H9 (cell line): ENCODE measurements around the gene ANKRD39. TPM values are rescaled to one million over a fixed set of nuclear protein-coding genes. Genes with fewer than 3 reads are reported as not detected.

Experiments
- DNase-seq: peaks from one replicate; pipeline ENCODE4 v3.0.0-alpha.2; 2017
- H2AFZ ChIP-seq: one replicate; pipeline ENCODE4 v1.6.1; 2013; ENCODE audit warnings: mild to moderate bottlenecking, low read length, control low read depth, moderate library complexity
- H2AK5ac ChIP-seq: 2 replicates; pipeline ENCODE4 v1.6.1; 2013; ENCODE audit warnings: low read length, control low read depth, mixed read lengths; ENCODE audit not compliant: insufficient read length
- H2BK120ac ChIP-seq: one replicate; pipeline ENCODE4 v1.6.1; 2013; ENCODE audit warnings: low read depth, mild to moderate bottlenecking, low read length, control low read depth, inconsistent platforms; ENCODE audit not compliant: poor library complexity, severe bottlenecking
- H2BK12ac ChIP-seq: 2 replicates; pipeline ENCODE4 v1.6.1; 2013; ENCODE audit warnings: low read length, control low read depth, mixed read lengths, low read depth; ENCODE audit not compliant: insufficient read length
- H2BK15ac ChIP-seq: 2 replicates; pipeline ENCODE4 v1.6.1; 2013; ENCODE audit warnings: low read depth, low read length, control low read depth
- H2BK20ac ChIP-seq: one replicate; pipeline ENCODE4 v1.6.1; 2013; ENCODE audit warnings: low read depth, mild to moderate bottlenecking, low read length, control low read depth, inconsistent platforms; ENCODE audit not compliant: poor library complexity, severe bottlenecking
- H2BK5ac ChIP-seq: 2 replicates; pipeline ENCODE4 v1.6.1; 2013; ENCODE audit warnings: low read length, control low read depth, mixed read lengths; ENCODE audit not compliant: insufficient read length
- H3K14ac ChIP-seq: 2 replicates; pipeline ENCODE4 v1.6.1; 2013; ENCODE audit warnings: low read length, control low read depth; ENCODE audit not compliant: insufficient read depth
- H3K18ac ChIP-seq: 2 replicates; pipeline ENCODE4 v1.6.1; 2013; ENCODE audit warnings: low read depth, mild to moderate bottlenecking, mixed read lengths, low read length, control low read depth; ENCODE audit not compliant: insufficient read length
- H3K23ac ChIP-seq: 2 replicates; pipeline ENCODE4 v1.6.1; 2013; ENCODE audit warnings: low read length, control low read depth, mixed read lengths, low read depth; ENCODE audit not compliant: insufficient read length
- H3K23me2 ChIP-seq: 2 replicates; pipeline ENCODE4 v1.6.1; 2013; ENCODE audit warnings: low read depth, mild to moderate bottlenecking, mixed read lengths, low read length, control low read depth; ENCODE audit not compliant: insufficient read length, poor library complexity, severe bottlenecking
- H3K27ac ChIP-seq: 2 replicates; pipeline ENCODE4 v1.5.1; 2013; ENCODE audit warnings: low read length, control low read depth, mixed read lengths, low read depth; ENCODE audit not compliant: insufficient read length
- H3K27me3 ChIP-seq: 2 replicates; pipeline ENCODE4 v1.6.1; 2013; ENCODE audit warnings: low read length, control low read depth, inconsistent platforms; ENCODE audit not compliant: insufficient read depth
- H3K4ac ChIP-seq: 2 replicates; pipeline ENCODE4 v1.6.1; 2013; ENCODE audit warnings: low read depth, mild to moderate bottlenecking, control low read depth, inconsistent platforms, low read length, moderate library complexity
- H3K4me1 ChIP-seq: 2 replicates; pipeline ENCODE4 v1.6.1; 2013; ENCODE audit warnings: low read length, control low read depth, inconsistent platforms; ENCODE audit not compliant: insufficient read depth
- H3K4me2 ChIP-seq: 2 replicates; pipeline ENCODE4 v1.6.1; 2013; ENCODE audit warnings: low read length, control low read depth, mixed read lengths; ENCODE audit not compliant: insufficient read length, insufficient read depth
- H3K56ac ChIP-seq: 2 replicates; pipeline ENCODE4 v1.6.1; 2013; ENCODE audit warnings: low read depth, mild to moderate bottlenecking, mixed read lengths, low read length, control low read depth; ENCODE audit not compliant: insufficient read length
- H3K79me1 ChIP-seq: 2 replicates; pipeline ENCODE4 v1.6.1; 2013; ENCODE audit warnings: low read depth, mild to moderate bottlenecking, moderate library complexity, low read length, control low read depth, inconsistent platforms; ENCODE audit not compliant: insufficient read depth, poor library complexity, severe bottlenecking
- H3K79me2 ChIP-seq: 2 replicates; pipeline ENCODE4 v1.6.1; 2013; ENCODE audit warnings: low read length, control low read depth, inconsistent platforms; ENCODE audit not compliant: insufficient read depth
- H3K9ac ChIP-seq: 2 replicates; pipeline ENCODE4 v1.6.1; 2013; ENCODE audit warnings: low read length, control low read depth, mixed read lengths; ENCODE audit not compliant: insufficient read length; ENCODE audit errors: extremely low read depth
- H3K9me3 ChIP-seq: one replicate; pipeline ENCODE4 v1.6.1; 2013; ENCODE audit warnings: low read depth, low read length, inconsistent platforms; ENCODE audit not compliant: control insufficient read depth
- H3T11ph ChIP-seq: one replicate; pipeline ENCODE4 v1.6.1; 2013; ENCODE audit warnings: mild to moderate bottlenecking, low read length, control low read depth, inconsistent platforms
- H4K20me1 ChIP-seq: one replicate; pipeline ENCODE4 v1.6.1; 2013; ENCODE audit not compliant: control insufficient read depth, insufficient read length, insufficient read depth
- H4K5ac ChIP-seq: 2 replicates; pipeline ENCODE4 v1.6.1; 2013; ENCODE audit warnings: low read depth, mild to moderate bottlenecking, mixed read lengths, low read length, control low read depth; ENCODE audit not compliant: insufficient read length
- H4K8ac ChIP-seq: replicated peaks from 2 replicates; pipeline ENCODE4 v1.6.1; 2013; ENCODE audit warnings: low read length, control low read depth, mixed read lengths, low read depth; ENCODE audit not compliant: insufficient read length
- H4K91ac ChIP-seq: 2 replicates; pipeline ENCODE4 v1.6.1; 2013; ENCODE audit warnings: low read depth, mild to moderate bottlenecking, moderate library complexity, mixed read lengths, low read length, control low read depth; ENCODE audit not compliant: insufficient read length
- H3K27ac Mint-ChIP-seq, 3 experiments: 2 replicates in 2 of 3; 3 replicates in 1 of 3; pipeline ENCODE4 v1.8.0; 2020 to 2021; ENCODE audit warnings: mixed read lengths in 3 of 3, mild to moderate bottlenecking in 1 of 3, moderate library complexity in 1 of 3
- H3K27me3 Mint-ChIP-seq: 2 replicates; pipeline ENCODE4 v1.8.0; 2021; ENCODE audit warnings: low read depth, mild to moderate bottlenecking, moderate library complexity, mixed read lengths
- H3K36me3 Mint-ChIP-seq, 3 experiments: 2 replicates in 2 of 3; 3 replicates in 1 of 3; pipeline ENCODE4 v1.8.0; 2020 to 2021; ENCODE audit warnings: low read depth in 3 of 3, mixed read lengths in 3 of 3; ENCODE audit not compliant: insufficient read depth in 1 of 3
- H3K4me1 Mint-ChIP-seq, 2 experiments: 2 replicates each; pipeline ENCODE4 v1.8.0; 2020; ENCODE audit warnings: mixed read lengths in 2 of 2
- H3K4me3 Mint-ChIP-seq, 2 experiments: 2 replicates in 1 of 2; 3 replicates in 1 of 2; pipeline ENCODE4 v1.8.0; 2020 to 2021; ENCODE audit warnings: mild to moderate bottlenecking in 2 of 2, mixed read lengths in 2 of 2, moderate library complexity in 1 of 2
- H3K9me3 Mint-ChIP-seq, 2 experiments: 2 replicates in 1 of 2; 3 replicates in 1 of 2; pipeline ENCODE4 v1.8.0; 2020; ENCODE audit warnings: mild to moderate bottlenecking in 2 of 2, mixed read lengths in 2 of 2, moderate library complexity in 1 of 2
- WGBS: extraction: QIAGEN DNeasy Blood & Tissue Kit; methylation state at CpG from one replicate; pipeline ENCODE4 v1.1.7; 2013; ENCODE audit warnings: missing lambda C conversion rate, low lambda C conversion rate, mixed read lengths; ENCODE audit not compliant: insufficient read length; ENCODE audit errors: extremely low coverage; 5-methylcytosine and 5-hydroxymethylcytosine counted together
- total RNA-seq: library from RNA; stranded (reverse); gene quantifications from 2 replicates; pipeline ENCODE4 v1.2.1, GENCODE V29; 2021
- TF ChIP-seq, protein P1 (sequence below): fragments of 200-600 bp; sonication (generic); conservative IDR thresholded peaks from 3 replicates; pipeline ENCODE4 v1.8.0; 2021; ENCODE audit warnings: antibody characterized with exemption, mild to moderate bottlenecking

The ANKRD39 gene
- total RNA-seq, 1 experiment from 2014 or later, result 13.0 TPM

DNA sequence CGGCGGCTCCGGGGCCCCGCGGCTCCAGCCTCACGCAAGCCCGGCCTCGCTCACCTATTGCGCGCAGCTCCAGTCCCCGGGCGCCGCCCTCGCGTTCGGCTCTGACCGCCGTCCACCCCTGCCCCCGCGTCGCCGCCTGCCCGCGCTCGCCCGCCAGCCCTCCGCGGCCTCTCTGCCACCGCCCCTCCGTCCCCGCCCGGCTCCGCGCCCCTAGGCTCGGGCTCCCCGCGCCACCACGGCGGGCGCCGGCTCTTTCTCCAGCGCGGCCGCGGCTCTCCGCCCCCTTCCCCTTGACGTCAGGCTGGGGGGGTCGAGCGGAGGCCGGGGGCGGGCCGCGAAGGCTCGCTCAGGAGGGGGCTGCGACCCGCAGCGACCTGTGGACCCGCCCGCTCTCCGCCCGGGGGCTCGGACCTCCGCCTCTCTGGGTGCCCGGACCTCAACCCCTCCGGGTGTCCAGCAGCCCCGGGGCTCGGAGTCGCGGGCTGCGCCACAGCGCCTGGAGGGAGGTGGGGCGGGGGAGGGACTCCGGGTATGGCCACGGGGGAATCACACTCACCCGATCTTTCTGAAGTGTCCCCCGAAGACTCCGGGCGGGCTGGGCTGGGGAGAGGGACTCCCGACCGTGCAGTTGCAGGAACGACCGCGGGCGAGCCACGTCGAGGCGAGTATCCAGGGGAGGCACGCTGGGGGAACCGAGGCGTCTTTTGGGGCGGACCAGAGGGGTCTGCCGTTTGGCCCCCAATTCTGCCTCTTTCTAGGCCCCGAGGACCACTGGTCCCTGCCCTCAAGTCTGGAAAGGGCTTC, 12.2 kb upstream of the ANKRD39 start, which contains the start of gene SEMA4C:
Gene SEMA4C, minus strand, starts transcription at position 259 of the 804 bp plus-strand sequence. CDS start 2,194 bp downstream, outside the sequence.
- no peak within 1 kb of the TSS for H2BK5ac ChIP-seq
- WGBS, result no CpG with 5 or more reads among the region's 93 CpGs
- no peaks in the 10 kb centered on the region for H3K9me3 ChIP-seq
- TF ChIP-seq, protein P1, sequence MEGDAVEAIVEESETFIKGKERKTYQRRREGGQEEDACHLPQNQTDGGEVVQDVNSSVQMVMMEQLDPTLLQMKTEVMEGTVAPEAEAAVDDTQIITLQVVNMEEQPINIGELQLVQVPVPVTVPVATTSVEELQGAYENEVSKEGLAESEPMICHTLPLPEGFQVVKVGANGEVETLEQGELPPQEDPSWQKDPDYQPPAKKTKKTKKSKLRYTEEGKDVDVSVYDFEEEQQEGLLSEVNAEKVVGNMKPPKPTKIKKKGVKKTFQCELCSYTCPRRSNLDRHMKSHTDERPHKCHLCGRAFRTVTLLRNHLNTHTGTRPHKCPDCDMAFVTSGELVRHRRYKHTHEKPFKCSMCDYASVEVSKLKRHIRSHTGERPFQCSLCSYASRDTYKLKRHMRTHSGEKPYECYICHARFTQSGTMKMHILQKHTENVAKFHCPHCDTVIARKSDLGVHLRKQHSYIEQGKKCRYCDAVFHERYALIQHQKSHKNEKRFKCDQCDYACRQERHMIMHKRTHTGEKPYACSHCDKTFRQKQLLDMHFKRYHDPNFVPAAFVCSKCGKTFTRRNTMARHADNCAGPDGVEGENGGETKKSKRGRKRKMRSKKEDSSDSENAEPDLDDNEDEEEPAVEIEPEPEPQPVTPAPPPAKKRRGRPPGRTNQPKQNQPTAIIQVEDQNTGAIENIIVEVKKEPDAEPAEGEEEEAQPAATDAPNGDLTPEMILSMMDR, result no peak
- H3K9ac ChIP-seq, result peak within 1 kb of the TSS; percentile 57
- peaks cover 10% of the 10 kb centered on the region; the same call in 1 of the 2 replicates for H3K79me2 ChIP-seq
- no peak within 1 kb of the TSS for H2BK12ac ChIP-seq
- H3K4me2 ChIP-seq, result peak within 1 kb of the TSS; percentile 79
- H3T11ph ChIP-seq, result no peak within 1 kb of the TSS
- H3K23me2 ChIP-seq, result peaks cover 16% of the 10 kb centered on the region
- H2AK5ac ChIP-seq, result no peak within 1 kb of the TSS
- no peak within 1 kb of the TSS for H4K5ac ChIP-seq
- H2BK120ac ChIP-seq, result no peak within 1 kb of the TSS
- H4K91ac ChIP-seq, result no peak within 1 kb of the TSS
- H3K4me1 ChIP-seq, result peaks cover 3% of the 10 kb centered on the region; the same call in 1 of the 2 replicates
- H3K14ac ChIP-seq, result peak within 1 kb of the TSS; percentile 96
- no peak for DNase-seq
- H3K23ac ChIP-seq, result no peak within 1 kb of the TSS
- no peak within 1 kb of the TSS for H2BK20ac ChIP-seq
- H3K27ac ChIP-seq, result no peak within 1 kb of the TSS
- no peaks in the 10 kb centered on the region for H4K20me1 ChIP-seq
- H2BK15ac ChIP-seq, result no peak within 1 kb of the TSS
- no peak within 1 kb of the TSS for H2AFZ ChIP-seq
- no peak within 1 kb of the TSS for H4K8ac ChIP-seq
- Mint-ChIP-seq H3K27ac (peak within 1 kb of the TSS in 2 of 3 experiments; percentile 44 to 52; a peak in 1 of 7 replicates), H3K4me3 (peak within 1 kb of the TSS; percentile 84 to 85), H3K4me1 (peaks cover 35 to 45% of the 10 kb centered on the region in 2 experiments), H3K36me3 (peaks cover 10 to 28% (median 21%) of the 10 kb centered on the region in 3 experiments), H3K27me3 (no peaks in the 10 kb centered on the region; the same call in 1 of the 2 replicates), H3K9me3 (no peaks in the 10 kb centered on the region)
- peak within 1 kb of the TSS; percentile 78 for H3K18ac ChIP-seq
- H3K4ac ChIP-seq, result no peak within 1 kb of the TSS
- peaks cover 10% of the 10 kb centered on the region for H3K79me1 ChIP-seq
- no peak within 1 kb of the TSS for H3K56ac ChIP-seq
- no peaks in the 10 kb centered on the region for H3K27me3 ChIP-seq
